GM18867 (cell line): ENCODE data around the gene C1orf56.
"Not testable (repeated sequence)": the region's sequence is repeated elsewhere in the genome, so short reads cannot be mapped to it uniquely, and the experiment has no call there.

Experiments
- ATAC-seq: cut with Tn5 transposase; IDR thresholded peaks from one replicate; pipeline ENCODE4 v1.9.1; 2021; ENCODE audit warnings: mild to moderate bottlenecking, moderate library complexity; ENCODE audit not compliant: unreplicated experiment

Gene C1orf56

DNA sequence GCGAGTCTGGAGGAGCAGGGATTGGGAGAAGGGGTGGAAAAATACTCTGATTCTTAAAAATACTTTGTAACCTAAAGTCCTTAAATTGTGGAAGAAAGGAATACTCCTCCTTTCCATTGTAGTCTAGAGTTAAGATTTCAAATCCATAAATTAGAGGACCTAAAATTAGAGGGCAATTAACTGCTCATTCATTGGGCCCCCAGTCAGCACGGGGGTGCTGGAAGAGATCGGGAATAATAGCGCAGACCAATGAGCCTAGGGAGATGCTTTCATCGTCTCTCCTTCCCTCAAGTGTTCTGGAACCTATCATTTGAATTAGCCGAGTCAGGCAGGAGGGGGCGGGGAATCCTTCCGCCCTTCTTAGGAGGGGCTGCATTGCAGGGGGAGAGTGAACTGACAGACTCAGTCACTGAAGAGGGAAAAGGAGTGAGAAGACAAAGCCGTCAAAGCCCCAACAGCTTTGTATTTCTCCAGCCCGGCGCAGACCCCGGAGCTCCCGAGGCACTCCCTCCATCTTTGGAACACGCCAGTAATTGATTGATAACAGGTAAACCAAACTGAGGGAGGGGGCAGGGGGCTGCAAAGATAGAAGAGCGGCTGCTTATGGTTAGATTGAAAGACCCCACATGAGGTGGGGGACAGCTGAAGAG, 12.6 kb downstream of the C1orf56 start, which contains the start of gene MLLT11:
MLLT11 (plus strand) TSS at position 391 of the 650 bp plus-strand sequence. CDS start 6,828 bp downstream, outside the sequence.
- ATAC-seq: no peak

DNA sequence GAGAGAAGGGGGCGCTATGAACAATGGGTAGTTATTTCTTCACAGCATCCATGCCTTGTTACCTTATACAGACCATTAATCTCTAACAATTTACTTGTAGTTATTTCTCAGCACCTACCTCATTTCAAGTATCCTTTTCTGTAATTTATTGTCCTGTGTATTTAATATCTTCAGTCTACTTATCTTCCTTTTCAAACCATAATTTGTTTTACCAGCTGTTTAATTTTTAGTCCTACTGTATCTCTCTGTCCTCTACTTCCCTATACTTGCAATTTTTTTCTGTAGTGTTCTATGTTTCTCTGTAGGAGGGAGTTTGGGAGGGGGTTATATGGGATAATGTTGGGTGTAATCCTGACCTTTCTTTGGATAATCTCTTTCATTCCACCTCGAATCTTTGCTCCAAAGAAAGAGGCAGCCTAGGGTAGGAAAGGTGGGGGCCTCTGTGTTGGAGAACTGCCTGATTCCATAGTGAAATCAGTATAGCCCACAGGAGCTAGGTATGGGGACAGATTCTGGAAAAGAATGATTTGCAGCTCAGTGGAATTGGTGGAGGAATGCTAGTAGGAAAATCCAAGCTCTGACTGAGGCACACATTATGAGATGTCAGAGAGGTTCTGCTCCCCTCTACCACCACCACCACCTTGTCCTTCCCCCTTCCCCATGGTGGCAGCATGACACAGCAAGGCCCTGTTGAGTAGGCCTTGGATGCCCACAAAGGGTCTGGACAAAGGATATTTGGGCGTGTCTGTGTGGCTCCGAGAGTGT, 13.3 kb downstream of the C1orf56 start:
- no peak for ATAC-seq

- no peak for ATAC-seq
Measured at GRCh38 chr1:151061704-151062103, 14.2 kb downstream of the C1orf56 start.

DNA sequence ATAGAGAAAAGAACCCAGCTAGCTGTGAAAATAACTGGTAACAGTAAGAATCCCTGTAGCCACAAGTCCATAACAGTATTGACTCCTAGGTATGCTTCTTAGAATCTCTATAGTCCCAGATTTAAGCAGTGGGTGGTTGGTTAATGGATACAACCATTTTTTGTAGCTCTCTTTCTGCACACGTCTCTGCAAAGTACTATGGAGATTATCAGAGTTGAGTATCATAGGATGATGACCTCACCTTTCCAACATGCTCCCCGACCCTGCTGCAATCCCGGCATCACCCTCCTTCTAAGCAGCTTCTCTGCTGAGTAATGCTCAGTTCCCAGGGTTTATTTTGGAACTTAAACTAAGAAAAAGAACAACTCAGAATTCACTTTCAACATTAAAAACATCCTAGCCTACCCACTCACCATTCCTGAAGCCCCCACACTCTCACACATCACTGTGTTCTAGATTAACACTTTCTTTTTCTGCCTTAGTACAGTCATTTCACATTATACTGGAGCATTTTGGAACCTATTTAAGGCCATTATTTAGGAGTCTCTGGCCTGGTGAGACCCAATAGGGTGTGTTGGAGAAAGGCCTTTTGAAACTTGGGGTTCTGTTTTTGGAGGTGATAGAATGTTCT, 15.3 kb downstream of the C1orf56 start:
- no peak for ATAC-seq

DNA sequence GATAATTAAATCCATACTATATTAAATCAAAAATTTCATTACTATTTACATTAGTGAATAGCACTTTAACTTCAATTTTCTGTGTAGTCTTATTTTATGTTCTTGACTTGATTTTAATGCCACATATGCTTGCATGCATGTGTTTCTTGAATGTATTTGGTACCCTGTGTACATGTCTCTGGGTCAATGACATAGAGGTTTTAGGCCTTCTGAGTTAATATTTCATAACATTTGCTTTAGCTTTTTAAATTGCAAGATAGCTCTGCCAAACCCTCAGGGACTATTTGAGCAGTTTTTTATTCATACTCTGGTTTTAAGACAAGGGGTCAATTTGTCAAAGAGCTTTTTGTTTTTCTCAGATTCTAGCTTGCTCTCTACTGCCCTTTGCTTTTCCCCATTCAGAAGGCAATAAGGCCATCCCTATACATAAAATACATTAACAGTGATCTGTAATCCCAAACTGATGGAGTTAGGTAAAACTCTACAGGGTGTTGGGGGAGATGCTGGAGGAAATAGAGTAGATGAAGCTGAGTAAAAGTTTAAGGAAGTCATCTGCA, 17.6 kb downstream of the C1orf56 start:
- ATAC-seq: no peak

- ATAC-seq: no peak
Measured at GRCh38 chr1:151067185-151067584, 19.6 kb downstream of the C1orf56 start.

GRCh38 chr1:151069103-151069486, 21.5 kb downstream of the C1orf56 start:
- no peak for ATAC-seq

GRCh38 chr1:151070474-151071276, 23.1 kb downstream of the C1orf56 start, which contains the start of gene GABPB2:
TSS of gene GABPB2 (plus strand) at chr1:151070761. CDS start at chr1:151088190, 17,429 bp downstream.
- ATAC-seq: peak; percentile 81

GRCh38 chr1:151072224-151072623, 24.7 kb downstream of the C1orf56 start:
- ATAC-seq: no peak

DNA sequence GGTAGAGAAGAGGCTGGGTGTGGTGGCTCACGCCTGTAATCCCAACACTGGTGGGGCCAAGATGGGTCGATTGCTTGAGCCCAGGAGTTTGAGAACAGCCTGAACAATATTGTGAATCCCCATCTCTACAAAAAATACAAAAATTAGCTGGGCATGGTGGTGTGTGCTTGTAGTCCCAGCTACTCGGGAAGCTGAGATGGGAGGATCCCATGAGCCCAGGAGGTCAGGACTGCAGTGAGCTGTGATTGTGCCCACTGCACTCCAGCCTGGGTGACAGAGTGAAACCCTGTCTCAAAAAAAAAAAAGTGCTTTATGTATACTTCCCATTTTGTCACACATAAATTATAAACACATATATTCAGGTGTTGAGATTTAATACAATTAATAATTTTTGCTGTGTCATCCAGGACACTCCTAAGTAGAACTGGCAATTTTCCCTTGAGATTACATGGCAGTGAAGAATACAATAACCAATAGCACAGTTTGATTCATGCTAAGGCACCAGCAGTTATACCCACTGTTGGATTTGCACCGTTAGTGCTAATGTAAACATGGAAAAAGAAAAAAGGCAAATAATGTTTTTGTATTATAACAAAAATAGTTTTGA, 38.5 kb downstream of the C1orf56 start:
- ATAC-seq: no peak

DNA sequence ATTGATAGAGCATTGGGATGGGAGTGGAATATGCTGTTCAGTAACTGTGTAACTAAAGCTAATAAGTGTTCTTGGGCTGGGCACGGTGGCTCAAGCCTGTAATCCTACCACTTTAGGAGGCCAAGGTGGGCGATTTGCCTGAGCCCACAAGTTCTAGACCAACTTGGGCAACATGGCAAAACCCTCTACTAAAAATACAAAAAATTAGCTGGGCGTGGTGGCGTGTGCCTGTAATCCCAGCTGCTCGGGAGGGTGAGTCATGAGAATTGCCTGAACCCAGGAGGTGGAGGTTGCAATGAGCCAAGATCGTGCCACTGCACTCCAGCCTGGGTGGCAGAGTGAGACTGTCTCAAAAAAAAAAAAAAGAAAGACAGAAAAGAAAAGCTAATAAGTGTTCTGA, 49.9 kb downstream of the C1orf56 start:
- ATAC-seq: not testable (repeated sequence)

GRCh38 chr1:151098126-151098525, 50.6 kb downstream of the C1orf56 start:
- ATAC-seq: no peak
